Hepatocyte (in vitro differentiated cells): ENCODE data around the gene SYNRG. TPM values are rescaled to one million over a fixed set of nuclear protein-coding genes. Genes with fewer than 3 reads are reported as not detected.

Experiments
- DNase-seq: peaks from one replicate; pipeline ENCODE4 v3.0.0-alpha.2; 2016; ENCODE audit warnings: low spot score
- H2AFZ ChIP-seq: fragments of 200-600 bp; sonication (generic); 2 replicates; pipeline ENCODE4 v1.6.0; 2016; ENCODE audit warnings: antibody characterized with exemption, mild to moderate bottlenecking
- H3K27ac ChIP-seq: fragments of 200-600 bp; sonication (generic); 2 replicates; pipeline ENCODE4 v1.5.1; 2016; ENCODE audit warnings: mild to moderate bottlenecking
- H3K27me3 ChIP-seq: fragments of 200-600 bp; sonication (generic); 2 replicates; pipeline ENCODE4 v1.6.1; 2016
- H3K36me3 ChIP-seq: fragments of 200-600 bp; sonication (generic); replicated peaks from 2 replicates; pipeline ENCODE4 v1.5.1; 2016; ENCODE audit warnings: low read depth; ENCODE audit not compliant: insufficient read depth
- H3K4me1 ChIP-seq: fragments of 200-600 bp; sonication (generic); 2 replicates; pipeline ENCODE4 v1.5.1; 2016; ENCODE audit warnings: mild to moderate bottlenecking, moderate library complexity; ENCODE audit not compliant: insufficient read depth
- H3K4me2 ChIP-seq: fragments of 200-600 bp; sonication (generic); 2 replicates; pipeline ENCODE4 v1.6.0; 2016
- H3K4me3 ChIP-seq: fragments of 200-600 bp; sonication (generic); 2 replicates; pipeline ENCODE4 v1.5.1; 2016; ENCODE audit warnings: mild to moderate bottlenecking
- H3K79me2 ChIP-seq: fragments of 200-600 bp; sonication (generic); 2 replicates; pipeline ENCODE4 v1.6.0; 2017; ENCODE audit warnings: mild to moderate bottlenecking
- H3K9me2 ChIP-seq: fragments of 200-600 bp; sonication (generic); replicated peaks from 2 replicates; pipeline ENCODE4 v1.6.0; 2017; ENCODE audit warnings: mild to moderate bottlenecking; ENCODE audit not compliant: insufficient read depth
- H3K9me3 ChIP-seq: fragments of 200-600 bp; sonication (generic); 2 replicates; pipeline ENCODE4 v1.5.1; 2016; ENCODE audit warnings: low read depth, mild to moderate bottlenecking
- H4K20me1 ChIP-seq: fragments of 200-600 bp; sonication (generic); 2 replicates; pipeline ENCODE4 v1.6.0; 2016; ENCODE audit warnings: mild to moderate bottlenecking; ENCODE audit not compliant: insufficient read depth, poor library complexity, severe bottlenecking
- EZH2 ChIP-seq: fragments of 200-600 bp; sonication (generic); IDR thresholded peaks from 2 replicates; pipeline ENCODE4 v1.6.1; 2016; ENCODE audit warnings: antibody characterized with exemption, mild to moderate bottlenecking, borderline replicate concordance
- EZH2phosphoT487 ChIP-seq: fragments of 200-600 bp; sonication (generic); IDR thresholded peaks from one replicate; pipeline ENCODE4 v1.6.1; 2018; ENCODE audit warnings: antibody characterized with exemption, mild to moderate bottlenecking, low read depth, moderate library complexity; ENCODE audit not compliant: unreplicated experiment, severe bottlenecking
- WGBS: methylation state at CpG from one replicate; pipeline ENCODE4 v1.1.6; 2016; ENCODE audit warnings: low lambda C conversion rate; ENCODE audit errors: missing lambda C conversion rate; 5-methylcytosine and 5-hydroxymethylcytosine counted together
- polyA plus RNA-seq: library from polyadenylated mRNA; unstranded; fragments of >200 nt; fragmentation: Nextera tagmentation; extraction: Ambion mirVana; gene quantifications from 2 replicates; pipeline ENCODE4 v1.2.1, GENCODE V29; 2016
- total RNA-seq: library from RNA; depleted of rRNA; stranded (reverse); fragments of >200 nt; gene quantifications from 2 replicates; pipeline ENCODE4 v1.2.3, GENCODE V29; 2014
- TF ChIP-seq, protein P1 (sequence below): fragments of 200-600 bp; sonication (generic); IDR thresholded peaks from 2 replicates; pipeline ENCODE4 v1.5.1; 2016; ENCODE audit warnings: antibody characterized with exemption, mild to moderate bottlenecking; ENCODE audit not compliant: poor library complexity

Gene SYNRG
- total and polyA plus RNA-seq, 2 experiments from 2014 or later: 20.7 to 21.6 TPM

DNA sequence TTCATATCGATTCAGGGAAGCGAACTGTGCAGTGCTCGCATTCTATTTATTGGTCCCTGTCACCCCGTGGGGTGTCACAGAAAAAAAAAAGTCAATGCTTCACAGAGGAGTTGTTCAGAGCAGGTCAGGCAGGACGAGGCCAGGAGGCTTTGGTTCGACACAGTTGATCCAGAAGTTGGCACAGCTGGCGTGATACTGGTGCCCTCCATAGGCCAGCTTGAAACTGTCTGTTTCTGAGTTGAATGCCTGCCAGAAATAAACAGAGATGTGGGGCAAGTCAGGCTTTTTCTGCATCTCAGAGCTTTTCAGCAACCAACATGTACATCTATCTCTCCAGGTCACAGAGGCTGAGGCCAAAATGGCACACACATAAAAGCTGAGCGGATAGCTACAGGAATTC is 90.4 kb downstream of the SYNRG start:
- H3K9me3 ChIP-seq: no peaks in the 10 kb centered on the region
- H4K20me1 ChIP-seq: no peaks in the 10 kb centered on the region
- H3K9me2 ChIP-seq: no peaks in the 10 kb centered on the region
- no peak overlapping the region for H3K4me2 ChIP-seq
- no peaks in the 10 kb centered on the region for H3K27me3 ChIP-seq
- no peaks in the 10 kb centered on the region for H3K36me3 ChIP-seq
- TF ChIP-seq EZH2 (no peak), EZH2phosphoT487 (no peak)
- TF ChIP-seq, protein P1, sequence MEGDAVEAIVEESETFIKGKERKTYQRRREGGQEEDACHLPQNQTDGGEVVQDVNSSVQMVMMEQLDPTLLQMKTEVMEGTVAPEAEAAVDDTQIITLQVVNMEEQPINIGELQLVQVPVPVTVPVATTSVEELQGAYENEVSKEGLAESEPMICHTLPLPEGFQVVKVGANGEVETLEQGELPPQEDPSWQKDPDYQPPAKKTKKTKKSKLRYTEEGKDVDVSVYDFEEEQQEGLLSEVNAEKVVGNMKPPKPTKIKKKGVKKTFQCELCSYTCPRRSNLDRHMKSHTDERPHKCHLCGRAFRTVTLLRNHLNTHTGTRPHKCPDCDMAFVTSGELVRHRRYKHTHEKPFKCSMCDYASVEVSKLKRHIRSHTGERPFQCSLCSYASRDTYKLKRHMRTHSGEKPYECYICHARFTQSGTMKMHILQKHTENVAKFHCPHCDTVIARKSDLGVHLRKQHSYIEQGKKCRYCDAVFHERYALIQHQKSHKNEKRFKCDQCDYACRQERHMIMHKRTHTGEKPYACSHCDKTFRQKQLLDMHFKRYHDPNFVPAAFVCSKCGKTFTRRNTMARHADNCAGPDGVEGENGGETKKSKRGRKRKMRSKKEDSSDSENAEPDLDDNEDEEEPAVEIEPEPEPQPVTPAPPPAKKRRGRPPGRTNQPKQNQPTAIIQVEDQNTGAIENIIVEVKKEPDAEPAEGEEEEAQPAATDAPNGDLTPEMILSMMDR: no peak
- H3K4me1 ChIP-seq: no peaks in the 10 kb centered on the region
- no peak for DNase-seq
- H3K27ac ChIP-seq: no peak overlapping the region
- H3K4me3 ChIP-seq: no peak overlapping the region
- H2AFZ ChIP-seq: no peak overlapping the region
- 96% methylated on average over 8 of the region's 8 CpGs for WGBS
- H3K79me2 ChIP-seq: no peaks in the 10 kb centered on the region

DNA sequence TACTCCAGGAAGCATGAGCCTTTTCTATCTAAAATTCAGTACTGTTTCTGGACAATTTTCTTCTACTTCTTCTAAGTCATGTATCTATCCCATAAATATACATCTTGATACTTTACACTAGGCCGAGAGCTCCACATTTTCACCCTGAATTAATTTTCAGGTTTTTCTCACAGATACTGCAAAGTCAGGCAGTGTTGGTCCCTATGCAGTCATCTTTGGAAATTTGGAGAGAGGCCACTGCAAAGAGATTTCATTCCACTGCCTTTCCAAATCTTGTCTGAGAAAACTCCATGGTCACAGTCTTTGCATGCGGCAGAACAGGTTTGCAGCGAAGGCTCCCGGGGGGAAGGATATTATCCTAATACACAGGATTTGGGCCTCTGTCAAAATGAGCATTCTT is 91.3 kb downstream of the SYNRG start:
- Histone ChIP-seq H2AFZ (no peak overlapping the region), H3K4me3 (no peak overlapping the region), H3K27ac (no peak overlapping the region), H3K4me1 (no peaks in the 10 kb centered on the region), H3K27me3 (no peaks in the 10 kb centered on the region), H3K9me3 (no peaks in the 10 kb centered on the region), H3K36me3 (no peaks in the 10 kb centered on the region), H4K20me1 (no peaks in the 10 kb centered on the region), H3K79me2 (no peaks in the 10 kb centered on the region), H3K4me2 (no peak overlapping the region), H3K9me2 (no peaks in the 10 kb centered on the region)
- 91% methylated on average over 4 of the region's 4 CpGs for WGBS
- TF ChIP-seq, protein P1: no peak
- TF ChIP-seq EZH2phosphoT487 (no peak), EZH2 (no peak)
- DNase-seq: no peak

DNA sequence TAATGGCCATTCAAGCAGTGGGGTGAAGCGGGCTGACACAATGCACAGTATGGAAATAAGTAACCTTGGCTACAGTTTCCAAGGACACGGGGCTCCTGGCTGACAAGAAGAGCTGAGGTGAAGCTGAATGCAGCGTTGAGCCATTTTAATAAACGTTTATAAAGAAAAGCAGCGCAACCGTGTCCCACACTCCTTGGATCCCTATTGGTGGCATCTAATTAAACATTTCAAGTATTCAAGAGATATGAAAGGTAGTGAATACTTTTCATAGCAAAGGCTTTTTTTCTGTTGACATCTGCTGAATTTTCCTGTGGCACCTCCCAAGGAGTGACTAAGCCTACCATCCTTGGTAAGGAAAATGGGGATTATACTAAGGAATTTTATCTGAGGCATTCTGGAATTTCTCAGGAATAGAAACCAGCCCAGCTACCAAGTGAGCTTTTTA is 93.1 kb downstream of the SYNRG start:
- 77% methylated on average over 6 of the region's 6 CpGs for WGBS
- TF ChIP-seq EZH2 (no peak), EZH2phosphoT487 (no peak)
- TF ChIP-seq, protein P1: no peak
- H2AFZ ChIP-seq: no peak overlapping the region
- H3K9me3 ChIP-seq: no peaks in the 10 kb centered on the region
- H3K27ac ChIP-seq: no peak overlapping the region
- no peaks in the 10 kb centered on the region for H3K4me1 ChIP-seq
- no peaks in the 10 kb centered on the region for H3K36me3 ChIP-seq
- no peaks in the 10 kb centered on the region for H3K9me2 ChIP-seq
- no peaks in the 10 kb centered on the region for H4K20me1 ChIP-seq
- H3K4me3 ChIP-seq: no peak overlapping the region
- no peaks in the 10 kb centered on the region for H3K79me2 ChIP-seq
- H3K27me3 ChIP-seq: no peaks in the 10 kb centered on the region
- DNase-seq: no peak
- no peak overlapping the region for H3K4me2 ChIP-seq

DNA sequence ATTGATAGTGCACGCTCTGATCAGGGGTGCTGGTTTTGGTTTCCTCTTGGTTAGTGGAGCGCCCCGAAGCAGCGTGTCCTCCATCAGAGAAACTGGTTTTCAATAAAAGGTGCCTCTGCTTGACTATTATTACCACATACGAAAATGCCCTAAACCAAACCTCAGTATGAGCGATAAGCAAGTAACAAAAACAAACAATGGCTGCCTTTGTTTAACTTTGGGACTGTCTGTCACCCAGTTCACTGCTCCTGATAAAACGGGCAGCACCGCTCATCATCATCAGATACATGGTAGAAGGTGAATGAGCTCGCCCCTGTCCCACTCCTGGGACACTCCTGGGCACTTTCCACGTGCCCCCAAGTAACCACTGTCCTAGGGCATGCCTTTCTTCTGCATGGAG is 95.5 kb downstream of the SYNRG start:
- Histone ChIP-seq H3K4me1 (no peaks in the 10 kb centered on the region), H2AFZ (no peak overlapping the region), H3K27me3 (no peaks in the 10 kb centered on the region), H4K20me1 (no peaks in the 10 kb centered on the region), H3K9me3 (no peaks in the 10 kb centered on the region), H3K4me2 (no peak overlapping the region), H3K79me2 (peaks cover 3% of the 10 kb centered on the region), H3K27ac (no peak overlapping the region), H3K4me3 (no peak overlapping the region), H3K36me3 (no peaks in the 10 kb centered on the region), H3K9me2 (no peaks in the 10 kb centered on the region)
- DNase-seq: no peak
- WGBS: 86% methylated on average over 10 of the region's 10 CpGs
- TF ChIP-seq EZH2 (no peak), EZH2phosphoT487 (no peak)
- TF ChIP-seq, protein P1: no peak
